SIG-M5 treated with dmso at 0.1 percent for 504 hours (cell line): ENCODE measurements around the gene RNF151.
"Not testable (repeated sequence)": the region's sequence is repeated elsewhere in the genome, so short reads cannot be mapped to it uniquely, and the experiment has no call there.

Experiments used
- DNase-seq: peaks from one replicate; lab custom pipeline; 2025; ENCODE audit not compliant: unreplicated experiment; lab: John Stamatoyannopoulos, UW

RNF151 gene

GRCh38 chr16:2007081-2007836 is 40.6 kb downstream of the RNF151 start:
- no peak for DNase-seq

- peak; percentile 83 for DNase-seq
Observed at GRCh38 chr16:2008009-2008526, 41.4 kb downstream of the RNF151 start.

GRCh38 chr16:2008631-2009163 is 42.0 kb downstream of the RNF151 start:
- DNase-seq = peak; percentile 66

GRCh38 chr16:2009164-2009711 is 42.6 kb downstream of the RNF151 start:
- DNase-seq = no peak

- peak; percentile 63 for DNase-seq
Observed at GRCh38 chr16:2009791-2010510, 43.3 kb downstream of the RNF151 start, which contains the start of gene ZNF598. ZNF598 (minus strand) TSS chr16:2009821.

- not testable (repeated sequence) for DNase-seq
Observed at GRCh38 chr16:2011726-2012125, 45.1 kb downstream of the RNF151 start.

GRCh38 chr16:2013527-2013926 is 46.9 kb downstream of the RNF151 start:
- DNase-seq = no peak

- DNase-seq = peak; percentile 93
Observed at GRCh38 chr16:2015117-2015946, 48.7 kb downstream of the RNF151 start.

GRCh38 chr16:2015947-2016208 is 49.2 kb downstream of the RNF151 start:
- DNase-seq = no peak

- peak; percentile 49 for DNase-seq
Observed at GRCh38 chr16:2016407-2016922, 49.8 kb downstream of the RNF151 start.
